GM18858 (cell line): ENCODE data around the gene SETD2.
"Not testable (repeated sequence)": the region's sequence is repeated elsewhere in the genome, so short reads cannot be mapped to it uniquely, and the experiment has no call there.

Experiments
- ATAC-seq: cut with Tn5 transposase; IDR thresholded peaks from one replicate; pipeline ENCODE4 v1.9.1; 2021; ENCODE audit not compliant: unreplicated experiment

SETD2 gene

DNA sequence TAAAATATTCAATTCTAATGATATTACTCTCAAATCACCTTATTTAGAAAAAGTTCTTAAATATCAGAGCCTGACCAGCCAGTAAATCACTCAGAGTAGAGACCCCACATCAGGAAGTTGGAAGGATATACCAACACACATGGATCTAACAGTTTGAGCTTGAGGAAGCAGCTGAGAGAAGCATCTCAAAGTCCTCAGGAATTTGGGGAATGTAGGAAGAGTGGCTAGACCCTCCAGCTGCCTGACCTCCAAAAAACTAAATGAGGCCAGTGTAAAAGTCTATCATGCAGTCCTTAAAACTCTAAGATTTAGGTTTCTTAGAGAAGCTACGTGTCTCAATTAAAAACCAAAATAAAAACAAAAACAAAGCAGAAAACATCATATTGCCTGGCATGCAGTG lies 55.4 kb downstream of the SETD2 start:
- no peak for ATAC-seq

DNA sequence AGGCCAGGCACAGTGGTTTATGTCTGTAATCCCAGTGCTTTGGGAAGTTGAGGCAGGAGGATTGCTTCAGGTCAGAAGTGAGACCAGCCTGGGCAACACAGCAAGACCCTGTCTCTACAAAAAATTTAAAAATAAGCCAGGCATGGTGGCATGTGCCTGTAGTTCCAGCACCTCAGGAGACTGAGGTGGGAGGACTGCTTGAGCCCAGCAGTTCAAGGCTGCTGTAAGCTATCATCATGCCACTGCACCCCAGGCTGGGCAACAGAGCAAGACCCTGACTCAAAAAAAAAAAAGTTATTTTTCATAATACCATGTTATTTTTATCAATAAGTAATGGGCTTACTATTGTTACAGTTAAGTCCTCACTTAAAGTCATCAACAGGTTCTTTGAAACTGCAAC lies 59.7 kb downstream of the SETD2 start:
- no peak for ATAC-seq

DNA sequence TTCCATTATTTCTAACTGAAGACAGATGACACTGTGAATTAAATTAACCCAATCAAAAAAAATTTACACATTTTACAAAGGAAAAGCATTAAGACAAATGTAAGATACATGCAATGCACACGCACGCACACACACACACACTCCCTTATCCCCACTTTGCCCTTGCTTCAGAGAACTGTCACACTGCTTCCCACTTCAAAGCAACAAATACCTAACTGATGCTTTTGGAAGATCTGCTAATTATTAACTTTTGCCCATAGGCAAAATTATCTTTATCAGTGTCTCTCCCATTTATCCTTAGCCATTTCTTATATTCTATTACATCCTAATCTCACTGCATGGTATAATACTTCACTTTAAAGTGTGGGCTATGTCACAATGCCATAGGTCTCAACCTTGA lies 60.3 kb downstream of the SETD2 start:
- ATAC-seq = no peak

DNA sequence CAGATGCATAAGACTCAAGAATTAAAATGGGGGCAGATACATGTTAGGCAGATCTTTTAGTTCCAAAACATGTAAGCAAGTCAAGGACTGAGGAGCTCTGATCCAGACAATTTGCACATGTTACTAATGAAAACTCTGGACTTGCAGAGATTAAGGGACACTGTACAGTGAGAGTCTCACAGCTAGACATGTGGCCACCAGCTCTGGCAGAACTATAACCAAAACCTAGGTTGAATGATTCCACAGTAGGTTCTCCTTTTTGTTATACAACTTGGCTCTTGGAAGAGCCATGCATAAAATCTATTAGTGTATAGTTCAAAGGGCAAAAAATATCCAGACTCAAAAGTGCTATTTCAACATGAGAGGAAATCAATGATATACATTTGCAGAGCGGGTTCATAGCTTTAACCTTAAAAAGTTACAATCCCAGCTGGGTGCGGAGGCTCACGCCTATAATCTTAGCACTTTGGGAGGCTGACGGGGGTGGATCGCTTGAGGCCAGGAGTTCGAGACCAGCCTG lies 61.8 kb downstream of the SETD2 start:
- ATAC-seq = no peak

DNA sequence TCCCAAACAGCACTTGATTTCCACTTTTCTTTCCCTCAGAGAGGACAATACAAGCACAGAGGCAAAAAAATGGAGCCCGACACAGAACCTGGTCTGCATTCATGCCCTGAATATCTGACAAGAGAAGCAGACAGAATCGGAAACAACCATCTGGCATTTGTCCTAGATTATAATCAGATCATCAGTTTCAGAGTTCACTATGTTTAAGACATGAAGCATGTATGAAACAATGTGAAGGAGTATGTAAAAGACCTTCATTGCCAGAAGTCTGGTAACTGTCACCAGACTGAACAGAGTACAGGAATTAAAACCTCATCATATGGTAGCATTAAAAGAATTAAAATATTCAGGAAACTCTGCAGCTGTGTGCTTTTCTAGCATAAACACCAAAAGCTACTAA lies 65.0 kb downstream of the SETD2 start:
- ATAC-seq = no peak

DNA sequence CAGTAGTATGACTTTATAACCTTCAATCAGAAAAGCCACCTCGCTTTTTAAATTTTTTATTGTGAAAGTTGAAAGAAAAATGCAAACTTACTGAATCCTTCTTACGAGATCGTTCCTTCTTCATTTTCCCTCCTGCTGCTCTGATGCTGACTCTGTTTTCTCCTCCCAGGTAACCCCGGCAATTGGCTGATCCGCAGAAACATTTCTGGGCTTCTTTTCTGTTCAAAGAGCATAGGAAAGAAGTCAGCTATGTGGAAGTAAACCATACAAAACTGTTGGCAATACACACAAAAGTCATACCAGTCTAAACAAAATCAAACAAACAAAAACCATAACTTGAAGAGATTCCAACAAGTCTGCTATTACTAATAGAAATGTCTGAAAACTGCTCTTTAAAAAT lies 66.0 kb downstream of the SETD2 start:
- ATAC-seq = no peak

DNA sequence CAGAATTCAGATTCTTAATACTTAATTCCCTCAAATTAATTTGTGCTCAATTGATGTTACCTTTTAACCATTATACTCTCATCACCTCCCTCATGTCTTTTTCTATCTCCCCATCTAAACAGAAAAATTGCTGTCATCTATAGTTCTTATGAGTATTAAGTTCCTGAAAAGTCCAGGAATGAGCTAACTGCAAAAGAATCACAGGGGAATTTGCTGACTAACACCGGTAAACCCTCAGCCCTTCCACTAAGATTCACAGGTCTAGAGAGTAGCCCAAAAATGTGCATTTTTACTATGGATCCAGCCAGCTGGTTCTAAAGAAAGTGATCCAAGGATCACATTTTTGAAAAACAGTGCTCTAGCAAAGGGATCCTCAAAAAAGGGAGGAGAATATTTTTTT lies 67.0 kb downstream of the SETD2 start:
- ATAC-seq = no peak

DNA sequence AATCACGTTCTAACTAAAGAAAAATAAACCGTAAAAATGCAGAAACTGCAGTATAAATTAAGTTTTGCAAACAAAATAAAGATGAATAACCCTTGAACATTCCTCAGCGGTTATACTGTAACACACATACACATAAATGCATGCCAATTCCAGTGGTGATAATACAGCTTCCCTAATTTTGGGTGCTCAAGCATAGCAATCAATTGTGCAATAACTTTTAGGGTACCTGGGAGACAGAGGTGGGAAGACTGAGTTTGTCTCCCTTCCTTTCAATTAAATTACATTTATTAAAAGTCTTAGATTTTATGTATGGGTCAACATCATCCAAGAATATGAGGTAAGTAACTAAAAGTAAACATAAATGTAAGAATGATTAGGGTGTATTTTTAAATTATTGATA lies 71.8 kb downstream of the SETD2 start:
- ATAC-seq = no peak

DNA sequence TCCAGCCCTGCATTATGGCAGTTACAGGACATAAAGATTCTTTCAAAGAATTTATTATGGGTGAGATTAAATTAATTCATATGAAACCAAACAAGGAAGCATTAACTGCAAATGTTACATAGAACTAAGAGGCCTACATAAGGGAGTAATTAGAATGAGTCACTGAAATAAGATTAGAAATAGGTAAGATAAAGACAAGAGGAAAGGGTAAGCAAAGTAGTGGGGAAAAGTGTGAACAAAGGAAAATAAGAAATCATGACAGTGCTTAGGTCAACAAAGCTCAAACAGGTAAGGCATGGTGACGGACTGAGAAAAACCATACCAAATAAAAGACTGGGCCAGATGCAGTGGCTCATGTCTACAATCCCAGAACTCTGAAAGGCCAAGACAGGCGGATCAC lies 74.3 kb downstream of the SETD2 start:
- no peak for ATAC-seq

DNA sequence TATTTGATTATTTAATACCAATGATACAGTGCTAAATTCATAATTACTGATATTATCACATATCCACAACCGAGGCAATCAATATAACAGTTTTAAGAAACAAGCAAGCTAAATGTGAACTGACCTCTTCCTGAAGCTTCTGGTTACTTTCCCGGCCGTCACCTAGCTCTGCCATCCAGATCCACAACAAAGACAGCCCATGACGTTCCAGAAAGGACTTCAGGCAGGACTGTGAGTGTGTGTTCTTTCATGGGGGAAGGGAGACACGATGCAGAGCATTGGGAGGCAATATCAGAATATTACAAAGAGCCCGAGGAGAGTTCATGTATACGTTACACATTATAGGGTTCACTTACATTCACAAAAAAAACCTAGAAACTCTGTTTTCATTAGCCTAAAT lies 77.8 kb downstream of the SETD2 start:
- no peak for ATAC-seq

DNA sequence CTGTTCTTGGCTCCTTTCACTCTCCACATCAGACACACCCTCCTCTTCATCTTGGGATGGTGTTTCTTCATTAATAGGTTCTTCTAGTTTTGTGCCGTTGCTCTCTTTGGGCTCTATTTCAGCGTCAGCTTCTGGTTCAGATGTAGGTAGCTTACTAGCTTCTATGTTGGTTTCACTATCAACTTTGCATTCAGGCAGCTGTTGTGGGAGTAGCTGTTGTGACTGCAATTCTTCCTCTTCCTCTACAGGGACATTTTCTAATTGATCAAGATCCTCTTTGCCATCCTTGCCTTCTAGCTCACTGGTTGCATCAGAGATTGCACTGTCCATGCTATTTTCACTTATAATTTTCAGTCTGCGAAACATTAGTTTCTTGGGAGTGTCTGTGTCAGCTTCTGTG lies 80.1 kb downstream of the SETD2 start:
- ATAC-seq = no peak

DNA sequence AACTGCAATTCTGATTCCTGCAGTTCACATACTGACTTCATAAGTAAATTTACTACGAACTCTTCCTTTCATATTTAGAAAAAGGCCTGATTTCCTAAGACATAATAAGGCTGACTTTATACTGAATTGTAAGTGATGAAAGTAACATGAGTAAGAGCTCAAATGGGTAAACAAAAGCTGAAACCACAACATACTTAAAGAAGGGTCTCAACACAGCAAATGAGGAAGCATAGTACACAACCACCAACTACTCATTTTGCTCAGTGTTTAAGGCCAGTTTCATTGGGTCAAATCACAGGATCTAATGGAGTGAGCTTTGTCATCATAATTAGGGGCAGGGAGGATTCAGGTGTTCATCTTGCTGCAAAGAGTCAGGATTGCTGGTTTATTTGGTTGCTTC lies 81.4 kb downstream of the SETD2 start:
- no peak for ATAC-seq

DNA sequence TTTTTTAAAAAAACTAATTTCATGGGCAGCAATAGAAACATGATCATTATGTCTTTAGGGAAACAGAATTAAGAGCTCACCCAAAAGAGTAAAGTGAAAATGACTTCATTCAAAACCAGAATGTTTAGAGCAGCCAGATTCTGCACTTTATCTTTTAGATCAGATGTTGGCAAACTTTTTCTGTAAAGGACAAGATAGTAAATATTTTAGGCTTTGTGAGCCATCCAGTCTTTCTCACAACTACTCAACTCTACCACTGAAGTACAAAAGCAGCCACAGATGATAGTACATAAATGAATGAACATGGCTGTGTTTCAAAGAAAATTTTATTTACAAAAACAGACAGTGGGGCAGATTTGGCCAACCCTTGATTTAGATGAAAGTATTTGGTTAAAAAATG lies 84.5 kb downstream of the SETD2 start:
- ATAC-seq = no peak

DNA sequence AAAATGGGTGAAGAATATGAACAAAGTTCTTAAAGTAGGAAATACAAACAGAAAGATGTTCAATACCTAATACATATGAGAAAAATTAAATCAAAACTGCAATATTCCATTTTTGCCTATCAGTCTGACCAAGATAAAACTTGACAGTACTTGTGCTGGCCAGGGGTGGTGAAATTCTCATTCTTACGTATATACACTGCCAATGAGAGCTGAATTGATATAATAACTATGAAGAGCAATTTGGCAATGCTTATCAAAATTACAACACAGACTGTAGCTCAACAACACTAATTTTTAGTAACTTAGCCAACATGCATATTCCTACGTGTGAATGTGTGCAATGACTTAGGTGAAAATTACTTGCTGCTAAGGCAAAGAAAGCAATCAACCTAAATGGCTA lies 90.2 kb downstream of the SETD2 start:
- no peak for ATAC-seq

DNA sequence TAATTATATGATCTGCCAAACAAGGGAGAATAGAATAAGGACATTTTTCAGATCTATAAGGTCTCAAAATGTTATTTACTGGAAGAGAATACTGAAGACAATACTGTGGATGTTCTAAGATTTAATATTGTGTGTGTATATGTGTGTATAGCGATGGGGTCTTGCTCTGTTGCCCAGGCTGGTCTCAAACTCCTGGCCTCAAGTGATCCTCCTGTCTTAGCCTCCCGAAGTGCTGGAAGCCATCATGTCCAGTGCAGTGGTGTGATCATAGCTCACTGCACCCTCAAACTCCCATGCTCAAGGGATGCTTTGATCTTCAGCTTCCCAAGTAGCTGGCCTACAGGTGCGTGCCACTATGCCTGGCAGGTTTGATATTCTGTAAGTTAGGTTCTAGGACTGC lies 93.1 kb downstream of the SETD2 start:
- no peak for ATAC-seq

DNA sequence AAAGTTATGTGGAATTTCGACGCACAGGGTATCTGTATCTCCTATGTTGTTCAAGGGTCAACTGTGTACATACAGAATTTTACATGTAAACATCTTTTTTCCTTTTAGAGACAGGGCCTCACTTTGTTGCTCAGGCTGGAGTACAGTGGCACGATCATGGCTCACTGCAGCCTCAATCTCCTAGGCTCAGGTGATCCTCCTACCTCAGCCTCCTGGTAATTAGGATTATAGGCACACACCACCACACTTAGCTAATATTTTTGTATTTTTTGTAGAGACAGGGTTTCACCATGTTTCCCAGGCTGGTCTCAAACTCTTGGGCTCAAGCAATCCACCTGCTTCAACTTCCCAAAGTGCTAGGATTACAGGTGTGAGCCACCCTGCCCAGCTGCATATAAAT lies 97.7 kb downstream of the SETD2 start:
- not testable (repeated sequence) for ATAC-seq

DNA sequence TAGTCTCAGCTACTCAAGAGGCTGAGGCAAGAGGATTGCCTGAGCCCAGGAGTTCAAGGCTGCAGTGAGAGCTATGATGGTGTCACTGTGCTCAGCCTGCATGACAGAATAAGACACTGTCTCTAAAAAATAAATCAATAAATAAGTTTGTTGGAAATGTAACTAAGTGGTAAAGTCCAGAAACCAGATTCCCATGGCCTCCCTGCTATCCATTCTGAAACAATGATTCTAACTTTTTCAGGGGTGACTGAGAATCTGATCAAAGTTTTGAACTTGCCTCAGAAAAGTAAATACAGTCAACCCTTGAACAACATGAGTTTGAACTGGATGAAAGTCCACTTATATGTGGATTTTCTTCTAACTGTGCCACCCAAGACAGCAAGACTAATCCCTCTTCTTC lies 98.2 kb downstream of the SETD2 start:
- ATAC-seq = no peak

DNA sequence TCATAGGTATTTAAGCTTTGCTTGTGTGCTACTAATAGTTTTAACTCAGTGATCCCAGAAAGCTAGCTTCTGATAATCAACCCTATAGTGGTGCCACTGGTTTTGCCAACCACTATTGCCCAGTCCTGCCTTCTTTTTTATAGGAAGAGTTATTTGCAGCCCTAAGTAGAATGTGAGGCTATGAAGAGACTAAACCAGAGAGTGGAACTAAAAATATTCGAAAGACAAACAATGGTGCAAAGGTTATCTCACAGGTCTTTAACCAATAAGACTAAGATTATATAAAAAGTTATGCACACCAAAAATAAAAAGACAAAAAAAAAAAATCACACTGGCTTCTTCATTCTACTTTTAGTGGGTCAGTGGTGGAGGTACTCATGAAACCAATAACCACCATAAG lies 98.9 kb downstream of the SETD2 start:
- no peak for ATAC-seq

DNA sequence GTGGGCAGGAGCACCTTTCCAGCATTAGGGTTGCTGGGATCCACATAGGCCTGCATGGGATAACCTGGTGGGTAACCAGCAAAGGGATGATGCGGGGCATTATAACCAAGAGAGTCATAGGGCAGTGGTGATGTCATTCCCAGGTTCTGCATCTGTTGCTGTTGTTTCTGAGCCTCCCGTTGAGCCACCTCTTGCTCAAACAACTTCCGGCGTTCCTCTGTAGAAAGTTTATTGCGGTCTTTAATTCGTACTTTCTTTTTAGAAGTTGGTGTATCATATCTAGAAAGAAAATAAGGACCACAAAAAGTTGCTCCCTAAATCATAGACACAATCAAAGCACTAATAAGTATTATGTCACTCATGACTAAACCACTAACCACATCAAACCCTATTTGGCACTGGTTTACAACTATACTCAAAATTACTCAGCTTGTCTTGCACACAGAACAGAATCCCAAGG lies 106.7 kb downstream of the SETD2 start:
- no peak for ATAC-seq

DNA sequence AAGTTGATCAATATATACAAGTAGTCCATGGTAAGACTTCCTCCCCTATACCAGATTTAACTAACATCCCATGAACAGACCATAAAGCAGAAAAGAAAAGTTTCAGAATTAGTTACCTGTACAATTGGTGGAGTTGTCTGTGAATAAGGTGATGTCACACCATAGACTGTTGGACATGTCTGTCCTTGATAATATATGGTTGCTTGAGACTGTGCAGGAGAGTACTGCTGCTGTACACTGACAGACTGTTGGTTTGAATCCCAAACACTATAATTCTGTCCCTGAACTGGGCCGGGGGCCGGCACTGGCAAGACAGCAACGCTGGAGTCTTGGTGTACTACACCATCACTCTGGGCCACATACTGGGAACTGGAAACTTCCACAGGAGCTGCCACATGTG lies 107.2 kb downstream of the SETD2 start:
- ATAC-seq = no peak

DNA sequence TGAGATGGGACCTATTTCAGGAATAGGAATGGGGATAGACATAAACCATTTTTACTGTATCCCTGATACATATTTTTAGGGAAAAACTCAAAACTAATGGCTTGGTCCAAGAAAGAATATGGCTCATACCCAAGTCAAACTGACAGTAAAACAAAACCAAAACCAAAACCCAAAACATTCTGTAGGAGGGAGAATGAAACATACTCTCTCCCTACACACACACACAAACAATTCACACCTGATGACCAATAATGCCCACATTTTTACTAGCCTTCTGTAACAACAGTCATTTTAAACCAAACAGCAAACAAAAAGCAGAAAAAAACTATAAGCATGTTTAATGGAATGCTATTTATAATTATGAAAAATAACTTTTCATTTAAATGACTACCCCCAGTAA lies 109.5 kb downstream of the SETD2 start:
- no peak for ATAC-seq

DNA sequence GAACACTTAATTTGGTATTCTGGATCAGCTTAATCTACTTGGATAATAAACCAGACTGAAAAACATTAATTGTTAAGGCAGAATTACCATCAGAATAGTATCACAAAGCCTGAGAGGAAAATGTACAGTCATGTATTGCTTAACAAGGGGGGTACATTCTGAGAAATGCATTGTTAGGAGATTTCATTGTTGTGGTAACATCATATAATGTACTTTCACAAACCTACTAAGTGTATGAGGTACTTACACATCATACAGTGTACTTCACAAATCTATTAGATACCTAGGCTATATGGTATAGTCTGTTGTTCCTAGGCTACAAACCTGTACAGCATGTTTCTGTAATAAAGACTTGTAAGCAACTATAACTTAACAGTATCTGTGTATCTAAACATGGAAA lies 116.2 kb downstream of the SETD2 start:
- ATAC-seq = no peak

DNA sequence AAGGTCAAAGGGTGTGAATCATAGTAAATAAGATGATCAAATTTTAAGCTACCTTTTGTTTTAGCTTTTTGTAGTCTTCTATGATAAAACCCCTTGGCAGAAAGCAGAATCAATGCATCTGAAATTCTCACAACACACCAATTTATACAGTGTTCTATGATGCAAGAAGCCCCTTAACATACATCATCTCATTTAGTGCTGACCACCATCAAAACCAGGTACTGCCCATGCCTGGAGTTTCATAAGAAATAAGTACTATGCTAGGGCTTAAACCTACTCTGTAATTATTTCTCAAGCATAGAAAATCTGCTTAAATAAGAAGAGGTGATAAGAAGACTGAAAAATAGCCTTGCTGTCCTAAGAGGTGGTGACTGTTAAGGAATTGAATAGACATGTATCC lies 116.8 kb downstream of the SETD2 start:
- no peak for ATAC-seq

DNA sequence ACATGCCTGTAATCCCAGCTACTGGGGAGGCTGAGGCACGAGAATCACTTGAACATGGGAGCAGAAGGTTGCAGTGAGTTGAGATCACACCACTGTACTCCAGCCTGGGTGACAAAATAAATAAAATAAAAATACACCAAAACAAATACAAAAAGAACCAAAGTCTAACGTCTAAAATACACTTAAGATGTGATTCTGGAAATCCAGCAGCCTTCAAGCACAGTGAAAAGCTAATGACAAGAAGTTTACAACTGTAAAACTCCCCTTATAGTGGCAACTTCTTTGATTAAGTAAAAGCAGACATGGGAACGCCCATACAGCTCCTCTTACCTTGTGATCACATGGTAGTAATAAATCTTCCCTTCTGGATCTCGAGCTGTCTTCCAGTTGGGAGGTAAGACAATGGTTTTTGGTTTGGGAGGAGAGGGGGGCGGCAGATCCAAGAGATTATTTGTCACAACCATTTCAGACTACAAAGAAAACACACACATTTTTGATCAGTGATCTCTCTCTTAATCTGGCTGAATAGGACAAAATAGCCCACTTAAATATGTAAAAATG lies 121.6 kb downstream of the SETD2 start:
- ATAC-seq = no peak
